ENCODE results near the gene TUBA4B.
A peak's percentile ranks its signal among the peaks of the same experiment; 100 is the strongest.
"Not testable (repeated sequence)": the region's sequence is repeated elsewhere in the genome, so short reads cannot be mapped to it uniquely, and the experiment has no call there.

The TUBA4B gene

DNA sequence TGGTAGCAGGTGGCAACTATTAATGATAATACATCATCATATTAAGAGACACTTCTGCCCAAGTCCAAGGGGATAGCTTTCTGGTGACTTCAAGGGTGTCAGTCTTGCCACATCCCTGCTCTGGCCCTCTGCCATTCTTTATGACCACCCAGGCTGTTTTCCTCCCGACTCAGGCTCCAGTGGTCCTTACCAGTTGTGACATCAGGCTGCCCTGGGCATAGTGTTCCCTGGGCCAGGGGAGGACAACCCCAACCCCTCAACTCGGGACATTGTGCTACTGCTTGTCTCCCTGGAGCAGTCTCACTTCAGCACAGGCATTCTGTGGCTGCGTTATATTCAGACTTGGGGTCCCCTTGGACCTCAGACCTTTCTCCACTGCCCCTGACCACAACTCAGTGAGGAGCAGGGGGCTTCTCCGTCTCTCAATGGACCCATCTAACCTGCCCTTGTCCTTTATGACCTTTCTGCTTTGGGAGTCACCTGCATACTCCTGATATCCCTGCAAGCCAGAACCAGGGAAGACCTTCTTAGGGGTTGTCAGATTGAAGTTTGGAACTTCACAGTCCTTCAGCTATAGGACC is 39.0 kb downstream of the TUBA4B start:
- no peak for DNase-seq

DNA sequence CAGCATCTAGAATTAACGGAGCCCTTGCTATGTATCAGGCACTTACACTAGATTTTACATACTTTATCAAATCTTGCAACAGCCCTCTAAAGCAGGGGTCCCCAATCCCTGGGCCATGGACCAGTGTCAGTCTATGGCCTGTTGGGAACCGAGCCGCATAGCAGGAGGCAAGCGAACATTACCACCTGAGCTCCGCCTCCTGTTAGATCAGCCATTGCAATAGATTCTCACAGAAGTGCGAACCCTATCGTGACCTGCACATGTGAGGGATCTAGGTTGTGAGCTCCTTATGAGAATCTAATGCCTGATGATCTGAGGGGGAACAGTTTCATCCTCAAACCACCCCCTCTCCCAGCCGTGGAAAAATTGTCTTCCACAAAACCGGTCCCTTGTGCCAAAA is 39.6 kb downstream of the TUBA4B start:
- DNase-seq: no peak

DNA sequence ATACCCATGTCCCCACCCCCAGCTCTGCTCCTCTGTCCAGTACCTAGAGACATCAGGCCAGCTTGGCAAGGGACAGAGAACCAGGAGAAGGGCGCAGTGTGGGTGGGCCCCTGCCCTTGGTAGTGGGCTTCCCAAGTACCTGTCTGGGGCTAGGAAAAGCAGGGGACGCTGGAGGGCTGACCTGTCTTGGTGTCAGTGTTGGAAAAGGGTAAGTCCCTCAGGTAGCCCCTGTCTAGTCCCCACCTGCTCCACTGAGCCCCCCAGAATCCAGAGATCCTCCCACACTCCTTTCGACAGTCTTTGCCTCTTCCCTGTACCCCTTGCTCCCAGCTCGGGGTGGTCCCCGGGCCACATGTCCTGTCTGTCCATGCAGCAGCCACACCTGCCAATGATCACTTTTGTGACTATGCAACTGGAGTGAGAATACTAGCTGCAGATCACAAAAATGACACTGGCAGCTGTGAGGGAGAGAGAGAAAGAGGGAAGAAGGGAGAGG is 40.7 kb downstream of the TUBA4B start:
- DNase-seq: no peak

DNA sequence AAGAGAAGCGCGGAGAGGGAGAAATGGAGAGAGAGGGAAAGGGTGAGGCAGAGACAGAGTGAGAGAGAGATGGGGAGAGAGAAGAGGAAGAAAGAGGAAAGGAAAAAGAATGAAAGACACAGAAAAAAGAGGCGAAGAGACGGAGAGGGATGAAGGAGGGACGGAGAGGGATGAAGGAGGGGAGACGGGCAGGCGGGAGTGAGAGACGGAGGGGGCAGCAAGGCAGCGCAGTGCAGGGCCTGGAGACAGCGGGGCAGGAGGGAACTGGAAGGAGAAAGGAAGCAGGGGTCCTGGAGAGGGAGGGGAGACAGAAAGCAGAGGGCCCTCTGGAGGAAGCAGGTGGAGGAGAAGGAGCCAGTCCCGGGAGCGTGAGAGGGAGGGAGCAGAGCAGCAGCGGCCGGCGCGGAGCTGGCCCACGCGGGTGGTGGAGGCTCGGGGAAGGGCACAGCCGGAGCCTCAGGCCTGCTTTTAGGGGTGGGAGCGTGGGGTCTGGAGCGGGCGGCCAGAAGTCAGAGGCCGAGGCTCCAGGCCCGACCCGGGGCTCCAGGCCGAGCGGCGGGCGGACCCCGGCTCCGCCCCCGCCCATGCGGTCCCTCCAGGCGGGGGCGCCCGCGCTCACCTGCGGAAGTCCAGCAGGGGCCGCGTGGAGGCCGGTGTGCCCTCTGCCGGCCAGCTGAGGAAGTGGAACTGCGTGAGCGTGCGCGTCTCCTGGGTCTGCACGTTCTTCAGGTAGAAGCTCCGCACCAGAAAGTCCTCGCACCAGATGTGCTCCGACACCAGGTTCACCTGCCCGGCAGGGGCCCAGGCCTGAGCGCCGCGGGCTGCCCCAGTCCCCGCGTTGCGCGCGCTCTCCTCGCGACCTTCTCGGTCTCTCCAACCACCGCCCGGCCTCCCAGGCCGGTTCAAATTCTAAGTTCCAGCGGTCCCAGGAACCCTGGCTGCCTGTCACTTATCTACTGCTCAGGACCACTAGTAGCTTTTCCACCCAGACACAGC is 41.6 kb downstream of the TUBA4B start:
- DNase-seq: peak; percentile 85 to 89

DNA sequence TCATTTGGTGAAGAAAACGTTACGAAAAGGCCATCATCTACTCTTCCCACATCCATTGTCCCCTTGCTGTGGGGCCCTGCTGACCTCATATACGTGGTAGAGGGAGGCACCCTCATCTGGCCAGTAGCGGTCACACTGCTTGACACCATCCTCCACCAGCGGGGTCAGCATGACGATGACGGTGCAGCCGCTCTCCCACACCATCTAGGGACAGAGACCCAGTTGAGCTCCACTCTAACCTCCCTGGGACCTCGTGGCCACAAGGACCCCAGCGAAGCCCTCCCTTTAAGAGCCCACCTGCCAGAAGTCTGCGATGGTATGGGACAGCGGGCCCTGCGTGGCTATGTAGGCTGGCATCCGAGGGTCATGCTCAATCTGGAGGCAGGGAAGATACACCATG is 43.1 kb downstream of the TUBA4B start:
- DNase-seq: no peak

DNA sequence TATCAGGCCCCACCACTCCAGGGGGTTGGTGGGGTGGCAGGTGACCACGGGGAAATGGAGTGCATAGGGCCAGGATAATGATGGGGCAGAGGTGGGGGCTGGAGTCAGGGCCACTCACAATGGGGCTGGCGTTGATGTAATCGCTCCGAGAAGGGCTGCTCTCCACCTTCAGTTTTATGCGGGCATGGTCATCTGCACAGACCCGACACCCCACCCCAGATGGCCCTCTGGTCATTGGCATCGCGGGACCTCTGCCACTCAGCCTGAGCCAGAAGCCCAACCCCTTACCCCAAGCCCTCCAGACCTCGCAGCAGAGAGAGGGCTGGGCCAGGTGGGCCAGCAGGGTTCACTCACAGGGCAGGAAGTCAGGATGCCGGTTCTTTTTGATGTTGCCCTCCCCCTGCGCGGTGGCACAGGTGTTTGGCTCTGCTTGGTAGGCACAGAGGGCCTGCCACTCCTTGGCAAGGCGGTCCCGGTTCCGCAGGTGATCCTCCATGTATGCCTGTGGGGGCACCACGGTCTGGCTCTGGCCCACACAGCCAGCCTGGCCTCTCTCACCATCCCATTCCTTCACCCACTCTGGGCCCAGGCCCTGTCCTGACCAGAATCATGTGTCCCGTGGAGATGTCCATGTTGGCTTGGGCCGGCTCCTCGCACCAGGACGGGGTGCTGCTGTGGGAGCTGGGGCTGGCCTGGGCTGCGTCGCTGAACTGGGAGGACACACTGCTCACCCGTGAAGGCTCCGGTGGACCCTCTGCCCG is 43.8 kb downstream of the TUBA4B start:
- no peak for DNase-seq

DNA sequence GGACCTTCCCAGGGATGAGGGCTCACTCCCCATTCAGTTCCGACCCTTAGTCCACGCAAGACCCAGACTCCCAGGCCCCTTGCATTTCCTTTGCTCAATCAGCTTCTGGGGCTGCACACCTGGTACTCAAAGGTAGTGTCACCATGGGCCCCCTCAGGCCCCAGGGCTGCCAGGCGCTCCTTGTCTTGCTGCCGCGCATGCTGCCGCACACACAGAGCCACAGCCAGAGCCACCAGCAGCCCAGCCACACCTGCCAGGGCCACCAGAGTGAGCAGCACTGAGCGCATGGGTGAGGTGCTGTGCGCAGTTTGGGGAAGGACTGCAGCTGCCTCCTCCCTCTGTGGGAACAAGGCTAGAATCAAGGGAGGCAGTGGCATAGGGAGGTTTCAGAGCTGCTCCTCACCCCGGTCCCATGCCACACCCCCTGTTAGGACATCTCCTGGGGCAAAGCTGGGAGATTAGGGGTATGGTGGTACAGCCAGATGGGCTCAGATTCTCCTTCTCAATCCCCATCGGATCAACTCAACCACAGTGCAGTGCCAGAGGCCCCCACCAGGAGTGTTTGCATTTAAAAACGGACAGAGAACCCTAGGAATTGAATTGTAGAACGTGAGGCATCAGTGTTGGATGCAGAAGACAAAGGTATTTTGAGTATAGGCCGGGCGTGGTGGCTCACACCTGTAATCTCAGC is 44.9 kb downstream of the TUBA4B start:
- DNase-seq: no peak

DNA sequence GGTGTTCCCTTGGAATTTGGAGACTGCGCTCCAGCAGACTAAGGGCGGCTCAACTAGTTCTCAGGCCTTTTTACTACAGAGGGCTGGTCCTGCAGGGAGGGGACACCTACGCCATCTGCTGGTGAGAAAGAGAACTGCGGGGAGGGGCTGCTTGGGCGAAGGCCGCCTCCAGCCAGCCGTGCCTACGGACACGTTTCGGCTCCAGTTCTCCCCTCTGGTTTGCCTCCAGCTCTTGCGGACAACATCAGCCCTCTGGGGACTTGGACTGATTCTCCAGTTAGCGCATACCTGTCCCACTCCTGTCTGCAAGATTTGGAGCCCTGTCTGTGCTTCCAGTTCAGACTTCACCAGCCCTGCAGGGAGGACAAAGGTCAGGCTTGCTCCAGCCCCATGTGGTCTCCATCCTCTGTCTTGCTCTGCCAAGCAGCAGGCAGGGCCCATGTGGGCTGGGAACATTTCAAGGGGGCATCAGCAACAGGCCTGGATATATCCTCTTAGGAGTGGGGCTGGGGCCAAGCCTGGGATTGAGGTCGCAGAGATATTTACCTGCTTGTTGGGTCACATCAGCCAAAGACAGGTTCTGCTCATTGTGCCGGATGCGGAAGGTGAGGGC is 45.8 kb downstream of the TUBA4B start:
- DNase-seq: peak; percentile 78 to 87

DNA sequence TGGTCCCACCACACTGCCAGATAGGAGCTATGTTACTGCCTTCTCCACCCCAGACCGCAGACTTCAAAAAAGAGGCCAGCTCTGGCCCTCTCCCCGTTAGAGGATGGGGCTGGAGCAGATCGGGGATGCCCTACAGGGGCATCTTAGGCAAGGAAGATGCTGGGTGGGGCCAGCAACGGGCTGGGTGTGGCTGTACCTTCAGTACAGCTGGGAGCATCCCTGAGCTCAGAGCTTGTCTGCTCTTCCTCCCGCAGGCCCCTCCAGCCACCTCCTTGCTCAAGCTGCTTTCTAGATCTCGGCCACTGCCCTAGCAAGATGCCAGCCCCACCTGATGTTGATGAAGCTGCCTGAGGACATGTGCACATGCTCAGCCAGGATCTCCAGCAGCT is 46.3 kb downstream of the TUBA4B start:
- no peak for DNase-seq

DNA sequence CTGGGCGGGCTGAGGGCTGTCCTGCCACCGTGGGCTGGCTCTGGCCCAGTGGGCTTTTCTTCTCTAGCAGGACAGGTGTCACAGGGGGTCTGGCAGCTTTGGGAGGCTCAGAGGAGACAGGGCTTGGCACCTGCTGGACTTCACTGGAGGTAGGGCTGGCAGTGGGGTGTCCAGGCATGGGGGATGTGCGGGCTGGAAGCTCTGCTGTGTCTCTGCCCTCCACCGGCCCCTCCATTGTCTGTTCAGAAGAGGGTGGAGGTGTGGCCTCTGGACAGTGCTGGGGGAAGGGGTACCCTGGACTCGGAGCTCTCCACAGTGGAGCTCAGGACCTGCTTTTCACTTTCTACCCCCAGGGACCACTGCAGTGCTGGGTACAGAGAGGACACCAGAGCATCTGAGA is 47.0 kb downstream of the TUBA4B start:
- no peak for DNase-seq

DNA sequence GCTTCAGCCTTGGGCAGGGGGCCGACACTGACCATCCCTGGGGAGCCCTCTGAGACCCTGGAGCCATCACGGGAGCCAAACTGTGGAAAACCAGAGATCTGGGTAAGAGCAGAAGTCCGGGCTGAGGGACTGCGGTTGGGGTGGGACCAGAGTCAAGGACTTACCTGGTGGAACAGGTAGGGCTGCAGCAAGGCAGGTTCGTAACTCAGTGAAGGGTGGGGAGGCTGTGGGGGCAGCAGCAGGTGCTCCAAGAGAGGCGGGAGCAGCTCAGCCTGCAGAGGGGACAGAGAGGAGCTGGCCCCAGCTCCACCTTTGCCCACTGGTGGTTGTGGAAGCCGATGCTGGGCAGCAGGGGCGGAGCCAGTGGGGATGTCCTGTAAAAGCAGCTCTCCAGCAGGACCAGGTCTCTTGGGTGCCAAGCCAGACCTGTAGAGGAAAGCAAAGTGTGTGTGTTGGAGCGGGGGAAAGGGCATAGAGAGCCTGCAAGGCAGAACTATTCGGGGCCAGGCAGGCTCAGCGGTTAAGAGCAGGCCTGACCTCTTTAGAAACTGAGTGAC is 49.4 kb downstream of the TUBA4B start:
- no peak for DNase-seq

DNA sequence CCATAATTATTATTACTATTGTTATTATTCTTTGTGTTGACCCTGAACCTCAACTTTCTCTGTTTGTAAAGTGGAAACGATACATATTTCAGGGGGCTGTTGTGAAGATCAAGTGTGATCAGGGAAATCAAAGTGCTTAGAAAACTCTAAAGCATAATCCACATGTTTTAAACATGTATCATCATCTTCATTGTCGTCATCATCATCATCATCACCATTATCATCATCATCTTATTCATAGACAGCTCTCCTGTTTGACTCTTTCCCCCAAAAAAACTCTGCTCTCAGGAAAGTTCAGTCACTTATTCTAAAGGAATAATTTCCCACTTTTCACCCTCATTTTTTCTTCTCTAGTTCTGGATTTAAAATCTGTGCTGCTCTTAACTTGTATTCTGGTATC is 51.2 kb downstream of the TUBA4B start:
- no peak for DNase-seq

DNA sequence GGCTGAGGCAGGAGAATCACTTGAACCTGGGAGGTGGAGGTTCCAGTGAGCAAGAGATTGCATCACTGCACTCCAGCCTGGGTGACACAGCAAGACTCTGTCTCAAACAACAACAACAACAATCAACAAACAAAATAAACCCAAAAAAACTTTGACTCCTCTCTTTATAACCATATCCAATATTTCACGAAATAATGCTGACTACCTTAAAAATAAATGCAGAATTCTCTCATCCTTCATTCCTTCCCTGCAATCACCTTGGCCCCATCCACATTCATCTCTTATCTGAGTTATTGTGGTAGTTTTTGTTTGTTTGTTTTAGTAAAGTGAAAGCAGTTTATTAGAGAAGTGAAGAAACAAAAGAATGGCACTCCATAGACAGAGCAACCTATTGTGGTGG is 53.0 kb downstream of the TUBA4B start:
- DNase-seq: no peak

DNA sequence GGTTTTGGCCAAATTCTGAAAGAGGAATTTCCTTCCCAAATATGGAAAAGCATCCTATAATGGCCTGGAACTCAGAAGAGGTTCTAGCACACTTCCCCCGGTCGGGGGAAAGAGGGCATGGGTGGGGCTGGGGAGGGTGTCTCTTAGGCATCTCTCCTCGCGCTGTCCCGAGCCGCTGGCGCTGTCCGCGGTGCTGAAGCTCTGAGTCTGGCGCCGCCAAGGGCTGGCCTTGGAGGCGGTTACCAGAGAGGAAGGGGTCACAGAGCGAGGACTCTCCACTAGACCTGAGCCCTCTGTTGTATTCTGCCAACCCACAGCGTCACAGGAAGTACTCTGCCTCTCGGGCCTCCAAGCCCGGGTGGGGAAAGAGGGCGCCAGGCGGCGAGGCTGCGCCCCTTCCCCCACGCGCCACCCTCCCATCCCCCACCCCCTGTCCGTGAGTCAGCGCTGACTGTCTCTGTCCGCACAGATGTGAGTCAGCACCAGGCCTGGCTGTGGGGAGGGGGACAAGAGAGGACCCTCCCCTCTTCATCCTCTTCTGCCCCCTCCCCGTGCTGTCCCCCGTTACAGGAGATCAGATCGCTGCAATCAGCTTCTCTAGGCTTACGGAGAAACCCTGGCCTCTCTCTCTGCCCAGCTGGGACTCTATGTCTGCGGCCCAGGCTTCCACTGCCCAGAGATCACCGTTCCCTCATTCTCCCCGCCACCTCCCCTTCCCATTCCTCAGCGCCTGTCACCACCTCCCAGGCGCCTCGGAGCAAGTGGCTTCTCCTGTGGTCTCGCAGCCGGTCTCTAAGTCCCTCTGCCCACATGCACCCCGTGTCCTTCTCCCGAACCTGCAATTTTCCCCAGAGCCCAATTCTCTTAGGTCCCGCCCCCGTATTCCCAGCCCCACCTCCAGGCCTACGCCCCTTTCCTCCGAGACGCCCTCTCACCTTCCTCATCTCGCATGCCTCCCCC is 55.4 kb downstream of the TUBA4B start:
- DNase-seq: peak; percentile 36 to 69

DNA sequence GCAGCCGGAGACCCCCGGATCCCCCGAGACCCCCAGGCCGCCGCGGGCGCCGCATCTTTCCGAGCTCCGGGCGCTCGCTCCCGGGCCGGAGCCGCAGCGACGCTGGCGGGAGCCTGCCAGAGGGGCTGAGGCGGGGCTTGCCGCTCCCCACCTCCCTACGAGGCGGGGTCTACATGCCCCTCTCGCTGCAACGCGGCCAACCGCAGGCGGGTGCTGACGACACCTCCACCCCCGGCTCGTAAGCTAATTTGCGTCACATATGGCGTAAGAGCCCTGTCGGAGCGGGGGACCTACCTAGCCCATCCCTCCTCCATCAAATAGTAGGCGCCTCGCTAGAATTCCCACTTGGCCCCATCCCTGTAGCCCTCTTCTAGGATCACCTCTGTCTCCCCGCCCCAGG is 56.2 kb downstream of the TUBA4B start, which contains the start of gene PTPRN:
TSS of gene PTPRN (minus strand) at position 124 of the 400 bp plus-strand sequence. CDS start at position 55, 69 bp downstream.
- no peak for DNase-seq

DNA sequence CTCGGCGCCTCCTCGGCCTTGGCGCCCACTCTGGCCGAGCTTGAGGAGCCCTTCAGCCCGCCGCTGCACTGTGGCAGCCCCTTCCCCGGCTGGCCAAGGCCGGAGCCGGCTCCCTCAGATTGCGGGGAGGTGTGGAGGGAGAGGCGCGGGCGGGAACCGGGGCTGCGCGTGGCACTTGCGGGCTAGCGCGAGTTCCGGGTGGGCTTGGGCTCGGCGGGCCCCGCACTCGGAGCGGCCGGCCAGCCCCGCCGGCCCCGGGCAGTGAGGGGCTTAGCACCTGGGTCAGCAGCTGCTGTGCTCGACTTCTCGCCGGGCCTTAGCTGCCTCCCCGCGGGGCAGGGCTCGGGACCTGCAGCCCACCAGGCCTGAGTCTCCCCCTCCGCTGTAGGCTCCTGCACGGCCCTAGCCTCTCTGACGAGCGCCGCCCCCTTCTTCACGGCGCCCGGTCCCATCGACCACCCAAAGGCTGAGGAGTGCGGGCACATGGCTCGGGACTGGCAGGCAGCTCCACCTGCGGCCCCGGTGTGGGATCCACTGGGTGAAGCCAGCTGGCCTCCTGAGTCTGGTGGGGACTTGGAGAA is 59.7 kb downstream of the TUBA4B start:
- DNase-seq: not testable (repeated sequence)

DNA sequence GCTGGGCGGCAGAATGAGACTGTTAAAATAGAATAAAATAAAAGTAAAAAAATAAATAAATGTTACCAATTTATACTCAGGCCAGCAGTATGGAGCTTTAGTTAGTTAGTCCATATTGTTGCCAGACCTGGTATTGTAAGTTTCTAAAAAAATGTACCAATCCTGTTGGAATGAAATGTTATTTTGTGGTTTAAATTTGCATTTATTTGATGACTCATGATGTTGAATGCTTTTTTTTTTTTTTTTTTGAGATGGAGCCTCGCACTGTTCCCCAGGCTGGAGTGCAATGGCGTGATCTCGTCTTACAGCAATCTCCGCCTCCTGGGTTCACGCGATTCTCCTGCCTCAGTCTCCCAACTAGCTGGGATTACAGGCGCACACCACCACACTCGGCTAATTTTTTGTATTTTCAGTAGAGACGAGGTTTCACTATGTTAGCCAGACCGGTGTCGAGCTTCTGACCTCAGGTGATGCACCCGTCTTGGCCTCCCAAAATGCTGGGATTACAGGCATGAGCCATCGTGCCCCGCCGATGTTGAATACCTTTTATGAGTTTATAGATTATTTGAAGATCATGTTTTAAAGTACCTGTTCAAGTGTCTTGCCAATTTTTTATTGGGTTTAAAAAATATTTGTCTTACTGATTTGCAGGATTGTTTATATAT is 61.9 kb downstream of the TUBA4B start:
- no peak for DNase-seq
